GM12873 (cell line): ENCODE data around the gene PRDM4.

Source experiments
- CTCF ChIP-seq: IDR thresholded peaks from 2 replicates; pipeline ENCODE4 v1.5.1; 2012; ENCODE audit warnings: low read depth, mild to moderate bottlenecking, moderate library complexity, low read length, control low read depth; ENCODE audit not compliant: insufficient read depth; ENCODE audit errors: missing control alignments

PRDM4 gene

GRCh38 chr12:107764626-107765025 is 3.7 kb upstream of the PRDM4 start:
- no peak for TF ChIP-seq CTCF

DNA sequence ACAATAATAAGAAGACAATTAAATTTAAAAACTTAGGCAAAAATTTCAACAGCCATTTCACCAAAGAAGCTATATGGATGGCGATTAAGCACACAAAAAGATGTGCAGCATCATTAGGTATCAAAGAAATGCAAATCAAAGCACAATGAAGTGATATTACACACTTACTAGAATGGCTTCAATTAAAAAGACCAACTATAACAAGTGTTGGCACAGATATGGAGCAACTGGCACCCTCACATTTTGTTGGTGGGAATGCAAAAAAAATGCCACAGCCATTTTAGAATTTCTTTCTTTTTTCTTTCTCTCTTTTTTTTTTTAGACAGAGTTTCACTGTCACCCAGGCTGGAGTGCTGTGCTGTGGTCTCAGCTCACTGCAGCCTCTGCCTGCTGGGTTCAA is 1.9 kb upstream of the PRDM4 start:
- no peak for TF ChIP-seq CTCF

DNA sequence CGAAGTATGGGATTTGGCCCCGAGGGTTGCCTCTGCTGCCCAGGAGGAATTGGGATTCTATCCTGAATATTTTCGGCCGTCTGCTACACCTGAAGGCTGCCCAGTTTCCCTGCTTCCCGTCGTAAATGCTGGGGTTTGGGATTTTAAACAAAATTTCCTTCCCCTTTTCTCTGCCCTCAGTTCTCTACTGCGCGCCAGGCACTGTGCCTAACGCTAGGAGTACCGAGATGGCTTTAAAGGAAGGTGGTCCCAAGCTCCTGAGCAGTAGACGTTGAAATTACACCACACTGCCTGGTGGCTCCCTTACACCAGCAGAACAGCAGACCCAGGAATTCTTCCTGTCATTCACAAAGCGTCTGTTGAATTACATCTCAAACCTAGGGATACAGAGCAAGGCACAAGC is 566 bp upstream of the PRDM4 start:
- TF ChIP-seq CTCF = no peak

DNA sequence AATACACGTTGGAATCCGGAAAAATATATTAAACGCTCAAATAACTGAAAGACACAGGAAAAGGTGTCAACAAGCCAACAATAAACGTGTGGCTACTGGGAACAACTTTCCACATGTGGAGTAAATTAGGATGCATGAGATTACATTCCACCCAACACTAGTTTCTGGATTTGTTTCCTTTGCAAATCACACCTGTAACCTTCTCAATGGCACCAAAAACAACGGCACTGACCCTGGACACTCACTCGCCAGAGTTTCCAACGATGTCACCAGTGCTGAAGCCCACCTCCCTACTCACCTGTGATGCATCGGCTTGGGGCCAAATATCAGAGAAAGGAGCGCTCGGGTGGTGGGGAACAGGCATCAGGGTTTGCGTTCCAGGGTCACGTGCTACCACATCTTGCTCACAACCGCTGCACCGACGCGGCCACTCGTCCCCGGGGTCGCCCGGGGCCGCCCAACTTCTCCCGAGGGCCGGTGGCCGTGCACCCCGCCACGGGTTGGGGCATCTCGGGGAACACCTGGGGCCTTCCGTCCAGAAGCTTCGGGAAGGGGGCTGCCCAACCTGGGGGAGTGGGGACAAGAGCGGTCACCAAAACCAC is 629 bp downstream of the PRDM4 start:
- no peak for TF ChIP-seq CTCF

- no peak for TF ChIP-seq CTCF
These were observed 1.5 kb downstream of the PRDM4 start for GRCh38 chr12:107759410-107759809.

GRCh38 chr12:107749083-107749482 is 11.9 kb downstream of the PRDM4 start:
- TF ChIP-seq CTCF = no peak

DNA sequence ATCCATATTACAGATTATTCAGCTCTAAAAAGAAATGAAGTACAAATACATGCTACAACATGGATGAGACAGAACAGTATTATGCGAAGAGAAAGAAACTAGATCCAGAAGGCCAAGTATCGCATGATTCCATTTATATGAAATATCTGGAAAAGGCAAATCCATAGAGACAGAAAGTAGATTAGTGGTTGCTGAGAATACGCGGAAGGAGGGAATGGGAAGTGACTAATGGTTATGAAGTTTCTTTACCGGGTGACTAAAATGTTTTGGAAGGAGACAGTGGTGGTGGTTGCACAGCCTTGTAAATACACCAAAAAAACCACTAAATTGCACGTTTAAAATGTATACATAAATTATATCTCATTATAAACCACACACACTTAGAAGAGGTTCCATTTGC is 12.5 kb downstream of the PRDM4 start:
- TF ChIP-seq CTCF = no peak
